GM19240 (cell line): ENCODE results near the gene ZNF532.

Experiments used
- DNase-seq: peaks from one replicate; pipeline ENCODE4 v3.0.0; 2011; ENCODE audit warnings: low spot score; ENCODE audit not compliant: insufficient read length

The ZNF532 gene

DNA sequence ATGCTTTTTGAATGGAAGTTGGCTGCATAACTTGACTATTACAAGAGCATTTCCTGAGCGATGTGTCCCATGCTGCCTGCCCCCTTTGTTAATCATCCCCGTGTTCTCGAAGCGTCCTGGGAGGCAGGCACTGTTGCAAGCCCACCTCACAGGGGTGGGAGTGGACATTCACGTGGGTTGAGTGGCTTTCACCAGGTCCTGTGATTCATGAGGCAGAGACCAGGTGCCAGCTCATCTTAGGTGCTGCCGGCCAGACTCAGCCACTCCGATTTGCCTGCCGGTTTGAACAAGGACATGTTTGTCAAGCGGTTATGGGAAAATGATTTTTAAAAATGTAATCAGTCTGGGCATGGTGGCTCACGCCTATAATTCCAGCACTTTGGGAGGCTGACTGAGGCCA is 112.5 kb downstream of the ZNF532 start:
- no peak for DNase-seq

DNA sequence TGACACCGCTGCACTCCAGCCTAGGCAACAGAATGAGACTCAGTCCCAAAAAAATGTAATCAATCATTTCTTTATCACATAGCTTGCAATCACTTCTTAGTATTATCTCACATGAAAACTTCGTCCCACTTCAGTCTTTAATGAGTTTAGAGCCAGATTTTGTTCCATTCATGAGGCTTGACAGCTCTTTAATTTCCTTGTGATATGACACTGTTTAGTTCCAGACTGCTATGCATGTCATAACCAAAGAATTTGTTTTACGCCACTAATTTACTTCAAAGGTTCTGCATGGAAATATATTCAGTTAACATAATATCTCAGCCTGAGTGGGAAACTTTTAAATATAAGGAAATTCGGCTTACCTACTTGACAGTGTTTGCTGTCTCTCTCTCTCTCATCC is 113.1 kb downstream of the ZNF532 start:
- no peak for DNase-seq

DNA sequence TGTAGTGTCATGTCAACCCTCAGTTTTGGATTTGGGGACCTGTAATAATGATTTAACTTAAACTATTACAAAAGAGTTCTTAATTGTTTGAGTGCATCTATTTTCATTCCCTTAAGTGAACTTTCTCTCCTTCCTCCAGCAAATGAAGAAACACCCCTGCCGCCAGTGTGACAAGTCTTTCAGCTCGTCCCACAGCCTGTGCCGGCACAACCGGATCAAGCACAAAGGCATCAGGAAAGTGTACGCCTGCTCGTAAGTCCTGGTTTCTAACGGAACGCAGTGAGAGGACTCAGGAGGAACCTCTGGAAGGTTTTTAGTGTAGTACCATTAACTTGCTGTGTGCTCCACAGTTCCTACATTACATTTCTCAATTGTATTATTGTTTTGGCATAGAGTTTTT is 114.2 kb downstream of the ZNF532 start:
- DNase-seq: no peak

DNA sequence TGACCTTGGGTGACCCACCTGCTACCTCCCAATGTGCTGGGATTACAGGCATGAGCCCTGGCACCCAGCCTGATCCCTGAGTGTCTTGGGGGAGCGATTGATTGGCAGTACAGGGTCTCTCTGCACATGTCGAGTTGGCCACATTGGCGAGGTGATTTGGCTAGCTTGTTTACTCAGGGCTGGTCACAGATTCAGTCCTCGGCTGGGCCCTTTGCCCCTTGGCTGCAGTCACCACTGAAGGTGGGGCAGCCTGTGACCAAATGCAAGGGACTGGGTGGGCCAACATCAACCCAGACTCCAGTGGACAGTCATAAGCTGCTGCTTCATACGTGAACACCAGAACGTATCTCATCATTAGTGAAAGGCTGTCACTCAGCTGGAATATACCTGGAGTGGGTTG is 114.9 kb downstream of the ZNF532 start:
- no peak for DNase-seq

DNA sequence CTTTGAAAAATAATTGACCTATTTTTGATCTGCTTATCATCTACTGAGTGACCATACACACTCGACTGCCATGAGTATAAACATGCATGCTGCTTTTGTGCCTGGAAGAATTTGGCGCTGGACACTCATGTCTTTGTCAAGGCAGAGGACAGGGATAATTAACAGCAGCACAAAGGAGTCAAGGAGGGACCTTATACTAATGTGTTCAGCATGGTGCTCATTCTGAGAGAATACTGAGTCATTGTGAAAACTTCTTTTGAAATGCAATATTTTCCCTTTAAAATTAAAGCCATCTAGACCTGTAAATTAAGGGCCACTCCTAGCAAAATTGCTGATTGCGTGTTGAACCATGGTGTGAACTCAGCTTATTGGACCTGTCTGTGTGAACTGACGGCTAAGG is 116.3 kb downstream of the ZNF532 start:
- DNase-seq: no peak

DNA sequence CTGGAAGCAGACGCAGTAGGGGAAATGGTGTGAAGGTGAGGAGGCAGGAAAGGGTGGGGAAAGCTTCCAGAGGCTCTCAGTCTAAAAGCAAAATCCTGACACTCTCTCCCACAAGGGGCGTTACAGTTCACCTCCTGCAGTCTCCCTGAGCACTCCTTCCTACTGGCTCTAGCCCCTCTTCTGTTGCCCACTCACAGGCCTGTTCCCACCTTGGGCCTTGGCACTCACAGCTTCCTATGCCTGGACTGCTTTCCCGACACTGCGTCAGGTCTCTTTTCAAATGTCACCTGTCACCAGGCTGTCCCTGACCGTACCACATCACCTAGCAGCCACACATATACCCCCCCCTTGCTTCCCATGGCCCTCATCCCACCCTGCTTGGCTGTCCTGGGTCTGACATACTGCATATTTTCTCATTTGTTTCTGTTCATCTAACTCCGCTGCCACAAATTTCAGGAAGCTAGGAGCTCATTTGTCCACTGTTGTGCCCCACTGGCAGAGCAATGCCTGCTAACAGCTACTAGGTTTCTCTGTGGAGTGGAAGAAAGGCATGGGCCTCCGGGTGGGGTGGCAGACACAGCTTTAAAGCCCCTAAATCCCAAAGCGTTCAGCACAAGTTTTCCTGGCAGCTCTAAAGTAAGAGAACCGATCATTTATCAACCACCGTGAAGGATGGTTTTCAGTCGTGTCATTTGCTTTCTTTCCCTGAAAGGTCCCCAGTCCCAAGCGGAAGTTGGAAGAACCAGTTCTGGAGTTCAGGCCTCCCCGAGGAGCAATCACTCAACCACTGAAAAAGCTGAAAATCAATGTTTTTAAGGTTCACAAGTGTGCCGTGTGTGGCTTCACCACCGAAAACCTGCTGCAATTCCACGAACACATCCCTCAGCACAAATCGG is 118.8 kb downstream of the ZNF532 start:
- DNase-seq: no peak

DNA sequence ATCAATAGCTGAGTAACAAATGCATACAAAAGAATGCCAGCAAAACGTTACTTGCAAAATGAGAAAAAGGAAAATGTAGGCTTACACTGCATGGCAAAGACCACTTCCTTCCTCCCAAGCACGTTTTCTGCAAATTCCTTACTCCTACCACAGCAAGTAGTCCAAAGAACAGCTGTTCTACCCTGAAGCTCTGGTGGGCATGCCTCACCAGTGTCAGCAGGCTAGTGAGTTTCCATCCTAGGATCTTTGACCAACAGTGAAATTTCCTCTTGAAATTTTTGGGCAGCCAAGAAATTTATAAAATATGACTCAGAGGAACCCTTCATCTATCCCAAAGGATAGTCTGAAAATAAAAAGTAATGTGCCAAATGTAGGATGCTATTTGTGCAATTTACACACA is 123.9 kb downstream of the ZNF532 start:
- no peak for DNase-seq

DNA sequence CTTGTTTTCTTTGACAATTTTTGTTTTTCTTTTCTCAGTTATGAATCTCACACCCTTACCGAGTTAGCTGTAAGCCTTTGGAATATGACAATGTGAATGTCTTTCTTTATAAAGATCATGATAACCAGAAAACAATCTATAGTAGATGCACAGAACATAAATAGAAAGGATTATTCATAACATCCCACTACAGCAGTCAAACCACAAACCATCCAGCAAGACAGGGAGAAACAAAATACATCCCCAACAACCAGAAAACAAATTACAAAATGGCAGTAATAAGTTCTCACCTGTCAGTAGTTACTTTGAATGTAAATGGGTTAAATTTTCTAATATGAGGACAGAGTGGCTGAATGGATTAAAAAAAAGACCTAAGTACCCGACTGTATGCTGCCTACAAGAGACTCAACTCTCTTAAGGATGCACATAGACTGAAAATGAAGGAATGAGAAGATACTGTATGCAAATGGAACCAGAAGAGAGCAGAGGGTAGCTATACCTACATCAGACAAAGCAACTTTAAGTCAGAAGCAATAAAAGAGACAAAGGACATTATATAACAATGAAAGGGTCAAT is 124.6 kb downstream of the ZNF532 start:
- no peak for DNase-seq

DNA sequence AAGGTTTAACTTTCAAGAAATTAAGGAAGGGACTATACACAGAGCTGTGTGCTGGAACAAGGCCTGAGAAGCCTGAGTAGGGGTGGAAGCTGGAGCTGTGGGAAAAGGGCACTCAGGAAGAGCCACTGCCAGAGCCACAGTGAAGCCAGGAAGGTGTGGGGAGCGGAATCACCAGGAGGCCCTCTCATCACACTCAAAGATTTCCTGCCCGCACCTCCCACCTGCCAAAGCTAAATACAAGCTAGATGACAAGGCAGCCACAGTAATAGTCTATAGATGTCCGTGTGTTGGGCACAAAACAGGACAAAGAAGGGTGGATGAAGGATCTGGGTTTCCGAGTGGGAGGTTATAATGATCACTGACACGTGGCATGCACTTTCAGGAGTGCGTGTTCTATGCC is 126.0 kb downstream of the ZNF532 start:
- no peak for DNase-seq

DNA sequence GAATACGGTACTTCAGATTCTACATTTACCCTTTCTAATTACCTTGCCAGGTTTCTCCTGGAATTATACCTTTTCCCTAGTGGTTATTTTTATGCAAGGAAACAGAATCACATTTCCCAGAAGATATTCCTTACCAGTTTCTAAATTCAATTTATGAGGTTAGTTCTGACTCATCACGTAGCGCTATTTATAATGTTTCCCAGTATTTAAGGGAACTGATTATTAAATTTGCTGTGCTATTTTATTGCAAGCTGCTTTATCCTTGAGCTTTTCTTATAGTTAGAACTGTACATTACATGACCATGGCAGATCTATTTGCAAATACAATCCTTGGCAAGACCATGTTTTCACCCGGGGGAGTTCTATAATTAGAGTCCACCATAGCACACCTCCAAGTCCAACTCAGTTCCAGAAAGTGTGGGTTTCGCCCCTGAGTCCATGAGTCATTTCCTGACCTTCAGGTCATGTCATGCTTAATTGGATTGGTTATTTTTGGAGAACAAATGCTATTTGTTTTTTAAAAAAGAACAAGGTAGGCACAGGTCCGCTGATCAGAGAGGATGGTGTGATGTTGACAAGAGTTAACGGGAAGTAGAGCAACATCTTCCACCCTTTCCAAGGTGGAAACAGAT is 126.6 kb downstream of the ZNF532 start:
- peak; percentile 10 for DNase-seq

DNA sequence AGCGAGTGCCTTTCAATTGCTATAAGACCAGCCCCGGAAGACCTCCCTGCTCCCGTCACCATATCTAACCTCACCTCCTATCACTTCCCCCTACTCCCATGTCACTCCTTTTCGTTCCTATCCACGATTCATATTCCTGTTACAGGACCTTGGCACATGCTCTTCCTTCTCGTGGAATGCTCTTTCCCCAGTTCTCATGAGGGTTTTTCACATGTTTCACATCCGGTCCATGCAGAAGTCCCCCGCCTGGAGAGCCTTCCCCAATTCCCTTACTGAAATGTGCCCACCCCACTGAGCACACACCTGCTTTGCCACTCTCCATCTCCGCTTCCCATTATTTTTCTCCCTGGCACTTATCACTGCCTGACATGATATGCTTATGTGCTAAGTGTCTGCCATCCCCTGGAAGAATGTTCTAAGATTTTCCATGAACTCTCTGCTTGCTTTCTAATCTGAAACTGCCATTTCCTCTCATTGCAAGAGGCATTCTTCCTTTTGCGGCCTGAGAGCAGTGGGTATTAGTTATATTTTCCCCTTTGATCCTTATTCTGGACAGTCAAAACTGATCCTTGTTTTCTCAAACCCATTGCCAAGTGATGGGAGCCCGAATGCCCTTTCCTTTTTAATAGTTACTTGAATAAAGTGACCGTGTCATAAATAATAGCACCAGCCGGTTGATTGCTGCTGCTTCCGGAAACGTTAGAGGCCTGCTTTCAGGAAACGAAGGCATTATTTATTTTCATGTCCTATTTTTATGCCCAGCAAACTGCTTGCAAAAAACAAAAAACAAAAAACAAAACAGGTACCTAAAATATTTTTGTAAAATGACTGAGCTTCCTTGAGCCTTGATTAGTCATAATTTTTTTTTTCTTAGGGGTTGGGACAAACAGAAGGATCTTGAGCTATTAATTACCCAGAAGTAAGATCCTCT is 127.9 kb downstream of the ZNF532 start:
- no peak for DNase-seq

DNA sequence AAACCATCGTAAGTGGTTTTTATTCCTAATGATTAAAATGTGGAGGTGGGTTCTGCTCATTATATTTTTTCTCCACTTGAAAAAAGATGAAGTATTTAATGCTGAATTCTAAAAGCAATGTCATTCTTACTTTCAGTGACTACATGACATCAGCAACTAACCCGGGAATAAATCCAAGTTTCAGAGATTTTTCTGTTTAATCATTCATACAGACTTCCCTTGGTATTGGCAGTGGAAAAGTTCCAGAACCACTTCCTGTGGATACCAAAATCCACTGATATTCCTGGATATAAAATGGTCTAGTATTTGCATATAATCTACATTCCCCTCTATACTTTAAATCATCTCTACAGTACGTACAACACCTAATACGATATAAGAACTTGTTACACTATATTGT is 128.6 kb downstream of the ZNF532 start:
- no peak for DNase-seq

DNA sequence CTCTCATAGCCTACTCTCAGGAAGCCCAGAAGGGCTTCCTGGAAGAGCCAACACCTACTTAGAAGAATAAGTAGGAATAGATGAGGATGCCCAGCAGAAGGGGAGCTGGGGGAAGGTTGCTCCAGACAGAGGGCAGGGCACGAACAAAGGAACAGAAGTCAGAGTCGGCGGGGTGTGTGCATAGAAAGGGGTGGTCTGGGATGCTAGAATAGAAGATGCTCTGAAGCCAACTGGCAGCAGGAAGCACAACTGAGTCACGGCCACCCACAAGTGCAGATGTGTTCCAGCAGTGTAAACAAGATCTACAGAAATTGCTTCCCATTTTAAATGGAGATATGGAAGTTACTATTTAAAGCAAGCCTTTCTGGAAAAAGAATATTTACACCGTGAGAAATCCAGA is 131.0 kb downstream of the ZNF532 start:
- DNase-seq: no peak

DNA sequence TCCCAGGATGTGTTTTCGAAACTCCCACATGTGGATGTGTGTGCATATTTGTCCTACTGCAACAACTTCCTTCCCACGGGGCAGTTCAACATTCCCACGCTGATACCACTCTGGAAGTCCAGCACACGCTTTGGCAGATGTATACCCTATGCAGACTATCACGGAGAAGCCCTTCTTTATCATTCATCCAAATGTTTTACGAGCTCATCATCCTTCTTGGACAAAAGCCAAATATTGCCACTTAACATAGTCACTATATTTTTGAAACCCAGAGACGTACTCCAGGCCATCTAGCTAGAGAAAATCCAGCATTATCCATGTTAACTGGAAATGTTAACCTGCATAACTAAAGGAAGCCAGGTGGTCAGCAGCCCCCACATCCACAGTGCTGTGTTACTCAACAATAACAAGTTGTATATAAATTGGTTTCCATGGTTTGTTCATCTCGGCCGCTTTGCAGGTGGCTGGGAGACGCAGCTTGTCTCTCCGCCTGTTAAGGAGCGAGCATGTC is 131.5 kb downstream of the ZNF532 start:
- DNase-seq: no peak

DNA sequence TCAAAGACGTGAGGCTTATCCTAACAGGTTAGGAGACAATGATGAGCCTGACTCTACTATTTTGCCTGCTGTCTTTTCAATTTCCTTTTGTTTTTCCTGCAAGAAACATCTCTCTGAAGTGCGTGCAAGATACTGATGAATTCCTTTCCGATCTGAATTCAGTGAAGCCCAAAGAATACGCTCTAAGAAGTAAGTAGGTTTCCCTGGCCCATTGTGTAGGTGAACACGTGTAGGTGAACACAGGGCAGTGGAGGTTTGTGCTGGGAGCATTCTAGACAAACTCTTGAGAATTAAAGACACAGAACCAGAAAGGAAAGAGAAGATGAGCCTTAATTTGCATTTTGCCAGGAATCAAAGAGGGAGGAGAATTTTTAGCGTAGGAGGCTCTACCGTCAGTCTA is 132.0 kb downstream of the ZNF532 start:
- no peak for DNase-seq

DNA sequence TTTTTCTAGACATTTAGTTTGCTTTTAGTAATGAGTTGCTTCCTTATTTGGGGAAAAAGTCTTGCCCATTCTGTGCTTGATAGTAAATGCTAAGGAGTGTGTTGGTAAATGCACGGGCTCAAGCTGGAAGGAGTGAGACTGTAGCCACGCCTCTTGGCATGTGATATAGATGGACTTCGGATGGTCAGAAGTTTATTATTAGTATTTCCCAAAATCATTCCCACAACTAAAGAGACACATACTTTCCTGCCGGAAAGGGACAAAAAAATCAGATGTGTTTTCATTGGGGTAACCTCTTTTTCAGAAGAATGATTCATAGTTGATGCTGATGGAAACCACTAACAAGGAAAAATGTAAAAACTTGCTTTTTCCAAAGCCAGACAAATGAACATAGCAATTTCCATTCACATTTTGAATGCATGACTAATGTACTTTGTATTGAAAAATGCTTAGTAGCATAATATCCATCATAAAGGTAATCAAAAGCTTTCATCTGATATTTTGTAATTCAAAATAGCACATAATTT is 133.2 kb downstream of the ZNF532 start:
- DNase-seq: no peak

DNA sequence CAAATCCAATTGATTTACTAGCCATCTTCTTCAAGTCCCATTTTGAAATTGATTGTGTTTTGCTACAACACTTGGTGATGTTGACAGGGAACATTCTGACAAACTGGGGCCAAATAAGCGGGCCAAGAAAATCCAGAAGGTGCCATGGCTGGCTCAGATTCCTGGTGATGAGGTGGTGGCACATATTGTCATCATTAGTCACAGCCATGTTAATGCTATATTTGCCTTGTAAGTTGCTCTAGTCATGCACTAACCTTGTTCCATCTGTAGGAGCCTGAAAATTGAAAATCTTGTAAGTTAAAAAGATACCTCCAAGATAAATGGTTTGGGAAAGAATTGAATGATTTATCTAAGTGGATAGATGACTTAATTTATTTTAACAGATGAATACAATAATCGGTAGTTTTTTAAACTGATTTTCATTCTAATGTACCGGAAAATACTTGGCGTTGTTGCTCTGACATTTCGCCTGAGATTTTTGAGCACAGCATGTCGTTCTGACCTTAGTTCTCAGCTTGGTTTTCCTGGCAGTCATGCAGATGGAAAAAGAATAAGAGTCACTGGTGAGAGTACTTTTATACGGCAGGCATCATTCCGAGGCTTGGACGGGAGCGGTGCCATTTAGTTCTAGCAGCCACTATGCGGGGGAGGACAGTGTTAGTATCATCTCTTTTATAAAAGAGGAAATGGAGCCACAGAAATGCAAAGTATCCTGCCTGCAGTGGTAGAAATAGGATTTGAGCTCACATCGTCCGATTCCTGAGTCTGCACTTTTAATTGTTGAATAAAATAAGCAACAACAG is 133.9 kb downstream of the ZNF532 start:
- no peak for DNase-seq

DNA sequence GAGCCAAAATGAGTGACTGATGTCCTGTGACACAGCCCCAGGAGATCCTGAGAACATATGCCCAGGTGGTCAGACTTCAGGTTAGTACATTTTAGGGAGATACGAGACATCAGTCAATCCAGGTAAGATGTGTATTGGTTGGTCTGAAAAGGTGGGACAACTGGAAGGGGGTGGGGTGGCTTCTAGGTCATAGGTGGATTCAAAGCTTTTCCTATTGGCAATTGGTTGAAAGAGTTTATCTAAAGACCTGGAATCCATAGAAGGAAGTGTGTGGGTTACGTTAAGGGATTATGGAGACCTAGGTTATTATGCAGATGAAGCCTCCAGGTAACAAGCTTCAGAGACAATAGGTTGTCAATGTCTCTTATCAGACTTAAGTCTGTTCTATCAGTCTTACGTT is 136.5 kb downstream of the ZNF532 start:
- no peak for DNase-seq

DNA sequence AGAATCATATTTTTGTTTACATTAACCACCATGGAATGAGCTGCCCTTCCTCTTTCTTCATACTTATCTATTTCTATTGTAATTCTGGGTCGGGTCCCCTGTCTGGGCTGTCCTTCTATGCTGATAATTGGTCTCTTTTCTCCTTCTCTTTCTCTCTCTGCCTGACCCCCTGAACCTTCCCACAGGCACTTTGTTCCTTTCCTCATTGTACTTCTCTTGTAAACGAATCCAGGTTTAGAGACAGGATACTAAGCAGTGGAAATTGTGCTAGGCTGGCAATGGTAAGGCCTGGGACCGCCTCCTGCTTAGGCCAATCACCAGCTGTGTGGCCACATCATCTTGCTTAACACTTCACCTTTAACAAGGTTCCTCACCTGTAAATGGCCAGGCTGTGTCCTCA is 137.0 kb downstream of the ZNF532 start:
- no peak for DNase-seq

DNA sequence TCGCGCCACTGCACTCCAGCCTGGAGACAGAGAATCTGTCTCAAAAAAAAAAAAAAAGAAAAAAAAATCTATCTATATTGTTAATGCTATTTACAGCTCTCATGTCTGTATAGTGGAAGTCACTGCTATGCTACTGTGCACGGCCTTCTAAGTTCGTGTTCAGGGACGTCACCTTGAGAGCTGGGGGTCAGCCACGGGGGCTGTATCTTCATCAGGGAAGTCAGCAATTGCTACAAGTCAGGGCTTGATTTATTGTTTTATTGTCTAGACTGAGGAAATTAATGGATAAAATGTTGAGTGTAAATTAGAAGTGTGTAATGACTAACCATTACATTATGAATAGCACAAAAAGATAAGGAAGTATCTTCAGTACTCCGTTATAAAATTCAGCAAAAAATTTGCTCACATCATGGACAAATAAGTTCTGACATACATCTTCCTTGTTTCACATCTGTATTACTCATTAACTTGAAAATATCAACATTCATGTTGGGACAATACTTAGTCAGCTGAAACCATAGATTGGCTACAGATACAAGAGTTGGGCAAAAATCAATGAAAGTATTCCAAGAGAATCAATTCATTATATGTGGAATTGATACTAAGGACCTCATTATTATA is 138.4 kb downstream of the ZNF532 start:
- no peak for DNase-seq
